Measurements from ENCODE around the gene FHIT. TPM values are rescaled to one million over a fixed set of nuclear protein-coding genes. Genes with fewer than 3 reads are reported as not detected.

FHIT gene
- total RNA-seq, 4 donors from 2014 or later, result 4.6 to 6.1 (median 5.7) TPM

- Histone ChIP-seq H3K4me1 (no peaks in the 10 kb centered on the region), H3K9me3 (no peaks in the 10 kb centered on the region), H3K27me3 (no peaks in the 10 kb centered on the region), H3K27ac (replicated peaks in 1 of 4) (no peak overlapping the region), H3K36me3 (no peaks in the 10 kb centered on the region), H3K4me3 (no peak overlapping the region)
- intact Hi-C loops (cut with DNase I), result no loop called here
- DNase-seq (ENCODE audit: extremely low spot score), result no peak
- TF ChIP-seq CTCF (IDR thresholded peaks at IDR 0.05) (no peak), POLR2A (IDR thresholded peaks at IDR 0.05; ENCODE audit: low read depth) (no peak), EP300 (IDR thresholded peaks at IDR 0.05) (no peak)
Observed at GRCh38 chr3:61149236-61149635, 102.0 kb downstream of the FHIT start.

- Histone ChIP-seq H3K4me3 (no peak overlapping the region), H3K9me3 (no peaks in the 10 kb centered on the region), H3K27me3 (no peaks in the 10 kb centered on the region), H3K36me3 (no peaks in the 10 kb centered on the region), H3K27ac (replicated peaks in 1 of 4) (no peak overlapping the region), H3K4me1 (no peaks in the 10 kb centered on the region)
- intact Hi-C loops (cut with DNase I), result no loop called here
- 83% methylated on average over 3 of the region's 3 CpGs for WGBS
- no peak for TF ChIP-seq POLR2AphosphoS5 (IDR thresholded peaks at IDR 0.05)
- no peak for TF ChIP-seq POLR2A (IDR thresholded peaks at IDR 0.05; ENCODE audit: low read depth)
- TF ChIP-seq EP300 (IDR thresholded peaks at IDR 0.05), result no peak
- TF ChIP-seq CTCF (IDR thresholded peaks at IDR 0.05), result no peak
- DNase-seq (ENCODE audit: extremely low spot score), result no peak
Observed at GRCh38 chr3:61146010-61146890, 105.0 kb downstream of the FHIT start.

- no peaks in the 10 kb centered on the region for H3K9me3 ChIP-seq
- intact Hi-C loops (cut with DNase I), result no loop called here
- H3K36me3 ChIP-seq, result no peaks in the 10 kb centered on the region
- 80% methylated on average over 3 of the region's 3 CpGs for WGBS
- no peak overlapping the region for H3K4me3 ChIP-seq
- H3K4me1 ChIP-seq, result no peaks in the 10 kb centered on the region
- H3K27ac ChIP-seq (replicated peaks in 1 of 4), result no peak overlapping the region
- no peak for DNase-seq (ENCODE audit: extremely low spot score)
- TF ChIP-seq CTCF (IDR thresholded peaks at IDR 0.05), result no peak
- no peak for TF ChIP-seq POLR2AphosphoS5 (IDR thresholded peaks at IDR 0.05)
- TF ChIP-seq POLR2A (IDR thresholded peaks at IDR 0.05; ENCODE audit: low read depth), result no peak
- TF ChIP-seq EP300 (IDR thresholded peaks at IDR 0.05), result no peak
- H3K27me3 ChIP-seq, result no peaks in the 10 kb centered on the region
Observed at GRCh38 chr3:61141697-61142096, 109.6 kb downstream of the FHIT start.

- Histone ChIP-seq H3K4me1 (no peaks in the 10 kb centered on the region), H3K36me3 (no peaks in the 10 kb centered on the region), H3K4me3 (no peak overlapping the region), H3K27me3 (no peaks in the 10 kb centered on the region), H3K27ac (replicated peaks in 1 of 4) (no peak overlapping the region), H3K9me3 (no peaks in the 10 kb centered on the region)
- no peak for TF ChIP-seq POLR2A (IDR thresholded peaks at IDR 0.05; ENCODE audit: low read depth)
- TF ChIP-seq EP300 (IDR thresholded peaks at IDR 0.05), result no peak
- no peak for TF ChIP-seq CTCF (IDR thresholded peaks at IDR 0.05)
- no peak for TF ChIP-seq POLR2AphosphoS5 (IDR thresholded peaks at IDR 0.05)
- intact Hi-C loops (cut with DNase I), result no loop called here
- 86% methylated on average over 4 of the region's 4 CpGs for WGBS
- no peak for DNase-seq (ENCODE audit: extremely low spot score)
Observed at GRCh38 chr3:61141227-61141626, 110.0 kb downstream of the FHIT start.

GRCh38 chr3:61139686-61140085 lies 111.6 kb downstream of the FHIT start:
- 90% methylated on average over 4 of the region's 4 CpGs for WGBS
- Histone ChIP-seq H3K4me1 (no peaks in the 10 kb centered on the region), H3K36me3 (no peaks in the 10 kb centered on the region), H3K27ac (replicated peaks in 1 of 4) (no peak overlapping the region), H3K9me3 (no peaks in the 10 kb centered on the region), H3K27me3 (no peaks in the 10 kb centered on the region), H3K4me3 (no peak overlapping the region)
- no peak for DNase-seq (ENCODE audit: extremely low spot score)
- intact Hi-C loops (cut with DNase I), result no loop called here
- TF ChIP-seq POLR2AphosphoS5 (IDR thresholded peaks at IDR 0.05) (no peak), EP300 (IDR thresholded peaks at IDR 0.05) (no peak), CTCF (IDR thresholded peaks at IDR 0.05) (no peak), POLR2A (IDR thresholded peaks at IDR 0.05; ENCODE audit: low read depth) (no peak)

All from esophagus muscularis mucosa (tissue), 4 donors.